GM18511 (cell line): ENCODE data around the gene TEAD4.
"Not testable (repeated sequence)": the region's sequence is repeated elsewhere in the genome, so short reads cannot be mapped to it uniquely, and the experiment has no call there.

Source experiments
- ATAC-seq: cut with Tn5 transposase; IDR thresholded peaks from one replicate; pipeline ENCODE4 v1.9.1; 2021; ENCODE audit warnings: mild to moderate bottlenecking, moderate library complexity; ENCODE audit not compliant: unreplicated experiment

Gene TEAD4

DNA sequence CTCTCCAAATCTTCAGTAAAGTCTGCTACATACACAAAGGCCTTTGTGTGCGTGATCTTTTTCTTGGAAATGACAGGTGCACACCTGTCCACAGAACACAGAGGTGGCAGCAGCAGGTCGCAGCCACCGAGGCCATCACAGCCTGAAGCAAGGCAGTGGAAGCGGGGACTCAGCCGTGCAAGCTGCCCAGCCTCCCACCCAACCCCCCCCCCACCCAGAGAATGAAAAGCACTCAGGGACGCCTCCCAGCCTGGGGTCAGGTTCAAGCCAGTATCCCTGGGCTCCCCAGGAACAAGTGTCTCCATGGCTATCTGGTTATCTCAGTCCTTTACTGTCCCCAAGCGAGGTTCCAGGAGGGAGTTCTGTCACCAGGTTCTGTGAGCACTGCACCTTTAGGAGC lies 86.8 kb downstream of the TEAD4 start:
- ATAC-seq, result no peak

DNA sequence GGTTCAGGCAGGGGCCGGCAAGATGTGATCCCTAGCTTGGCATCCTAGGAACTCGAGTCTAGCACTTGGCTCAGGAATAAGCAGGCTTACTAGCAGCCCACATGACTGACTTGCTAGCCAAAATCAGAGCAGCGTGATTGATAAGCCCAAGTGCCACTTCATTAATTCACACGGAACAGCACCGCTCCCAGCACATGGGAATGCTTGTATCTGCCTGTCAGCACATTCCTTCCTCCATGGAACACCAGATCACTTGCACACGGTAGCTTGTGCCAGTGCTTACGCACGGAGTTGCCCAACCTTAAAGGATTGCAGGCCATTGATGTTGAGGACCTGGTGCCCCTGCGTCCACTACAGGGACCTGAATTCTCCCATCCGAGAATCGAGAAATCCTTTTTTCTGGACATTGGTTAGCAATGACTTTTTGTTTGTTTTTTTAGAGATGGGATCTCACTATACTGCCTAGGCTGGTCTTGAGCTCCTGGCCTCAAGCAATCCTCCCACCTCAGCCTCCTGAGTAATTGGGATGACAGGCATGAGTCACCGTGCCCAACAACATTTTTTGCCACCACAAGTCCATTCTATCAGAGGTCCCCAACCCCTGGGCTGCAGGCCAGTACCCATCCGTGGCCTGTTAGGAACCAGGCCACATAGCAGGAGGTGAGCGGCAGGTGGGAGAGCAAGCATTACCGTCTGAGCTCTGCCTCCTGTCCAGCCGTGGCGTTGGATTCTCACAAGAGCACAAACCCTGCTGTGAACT lies 87.4 kb downstream of the TEAD4 start:
- no peak for ATAC-seq

DNA sequence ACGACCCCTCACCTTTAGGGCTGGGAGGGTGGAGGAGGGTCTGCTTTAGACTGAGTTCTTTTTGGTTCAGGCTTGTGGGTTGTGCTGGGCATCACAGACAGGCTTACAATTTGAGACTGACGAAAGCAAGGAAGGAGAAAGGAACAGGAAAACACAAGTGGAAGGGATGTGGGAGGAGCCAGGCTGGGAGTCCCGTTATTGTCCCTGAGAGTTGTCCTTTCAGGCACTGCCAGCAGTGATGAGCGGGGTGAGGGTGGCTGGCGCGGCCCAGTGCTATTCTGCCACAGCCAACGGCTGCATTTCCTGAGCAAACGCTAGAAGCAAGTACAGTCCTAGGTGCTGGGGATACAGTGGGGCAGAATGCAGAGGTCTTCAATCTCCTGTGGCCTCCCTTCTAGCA lies 88.8 kb downstream of the TEAD4 start:
- no peak for ATAC-seq

DNA sequence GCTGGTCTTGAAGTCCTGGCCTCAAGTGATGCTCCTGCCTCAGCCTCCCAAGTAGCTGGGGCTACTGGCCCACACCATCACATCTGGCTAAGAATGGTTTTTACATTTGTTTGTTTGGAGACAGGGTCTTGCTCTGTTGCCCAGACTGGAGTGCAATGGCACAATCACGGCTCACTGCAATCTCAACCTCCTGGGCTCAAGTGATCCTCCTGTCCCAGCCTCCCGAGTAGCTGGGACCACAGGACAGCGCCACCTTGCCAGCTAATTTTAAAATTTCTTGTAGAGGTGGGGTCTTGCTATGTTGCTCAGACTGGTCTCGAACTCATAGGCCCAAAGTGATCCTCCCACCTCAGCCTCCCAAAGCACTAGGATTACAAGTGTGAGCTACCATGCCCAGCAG lies 89.3 kb downstream of the TEAD4 start:
- ATAC-seq, result no peak

DNA sequence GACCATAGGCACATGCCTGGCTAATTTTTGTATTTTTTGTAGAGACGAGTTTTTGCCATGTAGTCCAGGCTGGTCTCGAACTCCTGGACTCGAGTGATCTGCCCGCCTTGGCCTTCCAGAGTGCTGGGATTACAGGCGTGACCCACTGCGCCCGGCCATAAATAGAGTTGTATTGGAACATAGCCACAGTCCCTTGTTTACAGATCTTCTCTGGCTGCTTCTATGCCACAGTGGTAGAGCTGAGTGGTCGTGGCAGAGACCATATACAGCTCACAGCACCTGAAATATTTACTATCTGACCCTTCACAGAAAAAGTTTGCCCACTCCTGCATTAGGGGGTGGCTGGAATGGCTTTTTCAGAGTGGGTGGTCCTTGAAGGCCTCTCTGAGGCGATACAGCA lies 90.0 kb downstream of the TEAD4 start:
- no peak for ATAC-seq

DNA sequence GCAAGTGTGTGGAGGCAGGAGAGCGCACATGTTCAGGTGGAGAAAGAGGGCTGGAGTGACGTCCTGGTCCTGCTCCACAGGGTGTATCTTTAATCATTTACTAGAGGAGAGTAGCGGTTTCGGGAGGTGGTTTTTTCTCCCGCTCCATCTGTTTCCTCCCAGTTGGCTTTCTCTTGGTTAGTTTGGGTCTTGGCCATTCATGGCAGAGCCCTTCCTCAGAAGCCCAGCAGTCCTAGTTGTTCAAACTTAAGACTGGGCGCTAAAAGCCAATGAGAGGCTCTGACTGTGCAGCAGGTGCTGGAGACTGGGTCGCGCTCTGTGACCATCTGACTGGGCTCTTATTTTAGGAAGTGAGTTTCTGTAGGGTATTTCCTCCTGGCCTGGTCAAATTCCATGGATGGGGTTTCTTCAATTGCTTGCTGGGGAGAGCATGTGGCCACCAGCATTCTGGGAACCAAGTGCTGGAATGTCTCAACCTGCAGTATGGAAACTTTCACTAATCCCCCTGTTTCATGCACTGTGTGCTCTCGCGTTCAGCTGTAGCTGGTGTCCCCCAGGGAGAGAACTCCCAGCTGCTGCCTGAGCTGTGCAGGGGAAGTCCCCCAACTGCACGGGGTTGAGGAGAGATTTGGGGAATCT lies 90.5 kb downstream of the TEAD4 start:
- no peak for ATAC-seq

DNA sequence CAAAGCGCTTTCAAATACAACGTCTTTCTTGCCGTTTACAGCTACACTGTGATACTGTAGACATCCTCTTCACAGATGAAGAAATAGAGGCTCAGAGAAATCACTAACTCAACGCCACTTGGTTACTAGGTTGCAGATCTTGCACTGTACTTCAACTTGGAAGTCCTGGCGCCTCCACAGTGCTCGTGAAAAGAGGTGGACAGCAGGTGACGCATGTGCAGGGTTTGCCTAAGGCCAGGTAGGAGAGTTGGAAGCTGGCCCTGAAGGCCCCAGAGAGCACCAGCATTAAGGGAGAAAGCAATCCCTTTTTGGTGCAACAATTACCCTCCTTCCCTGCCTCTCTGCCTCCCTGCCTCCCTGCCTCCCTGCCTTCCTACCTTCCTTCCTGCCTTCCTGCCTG lies 95.2 kb downstream of the TEAD4 start:
- no peak for ATAC-seq

DNA sequence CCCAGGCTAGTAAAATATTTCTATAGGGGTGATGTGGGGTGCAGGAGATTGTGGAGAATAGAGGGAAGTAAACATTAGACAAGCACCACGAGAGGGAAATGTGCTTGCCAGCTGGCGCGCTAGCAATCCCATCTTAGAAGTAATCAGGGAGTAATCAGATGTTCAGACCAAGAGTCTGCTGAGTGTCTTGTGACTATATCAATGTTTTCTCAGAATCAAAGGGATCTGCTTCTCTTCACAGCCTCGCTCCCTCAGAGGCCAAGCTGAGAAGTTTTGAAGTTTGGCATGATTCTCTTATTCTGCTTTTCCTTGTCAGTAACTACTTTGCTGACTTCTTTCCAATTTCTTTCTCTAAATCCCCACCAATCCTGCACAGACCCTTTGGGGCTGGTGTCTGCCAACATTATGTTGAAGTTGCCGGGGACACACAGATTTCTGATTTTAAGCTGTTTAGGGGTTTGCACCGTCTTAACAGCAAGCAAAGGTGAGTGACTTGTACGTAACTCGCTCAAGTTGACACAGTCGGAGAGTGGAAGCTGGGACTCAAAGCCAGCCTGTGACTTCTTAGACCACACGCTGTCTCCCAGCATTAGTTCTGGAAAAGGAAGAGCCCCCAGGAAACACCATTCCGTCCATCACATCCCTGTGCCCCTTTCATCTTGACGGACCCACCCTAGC lies 96.0 kb downstream of the TEAD4 start:
- no peak for ATAC-seq

DNA sequence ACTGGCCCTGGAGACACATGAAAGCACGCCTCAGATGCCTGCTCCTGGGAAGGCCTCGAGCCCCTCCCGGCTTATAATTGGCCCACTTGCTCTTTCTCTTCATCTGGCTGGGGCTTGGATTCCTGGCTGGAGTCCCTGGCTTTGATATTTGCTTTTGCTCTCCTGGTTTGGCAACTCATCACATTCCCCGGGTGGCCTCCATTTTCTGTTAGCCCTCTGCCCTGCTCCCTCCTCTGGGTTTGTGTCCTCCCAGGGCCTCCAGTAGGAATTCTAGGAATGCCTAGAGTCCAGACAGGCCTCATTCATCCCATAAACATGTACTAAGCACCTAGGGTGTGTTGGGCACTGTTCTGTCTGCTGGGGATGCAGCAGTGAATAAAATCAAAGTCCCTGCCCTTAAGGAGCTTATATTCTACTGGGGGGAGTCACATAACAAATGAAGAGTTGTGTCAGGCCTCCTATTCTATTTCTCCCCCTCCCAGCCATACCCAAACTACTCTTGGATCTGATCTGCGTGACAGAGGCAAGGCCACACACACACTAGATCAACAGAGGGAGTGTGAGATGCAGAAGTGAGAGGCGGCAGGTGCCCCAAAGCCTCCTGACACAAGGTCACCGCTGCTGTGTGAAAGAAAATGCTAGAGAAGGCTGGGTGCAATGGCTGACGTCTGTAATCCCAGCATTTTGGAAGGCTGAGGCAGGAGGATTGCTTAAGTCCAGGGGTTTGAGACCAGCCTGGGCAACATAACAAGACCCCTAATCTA lies 96.7 kb downstream of the TEAD4 start:
- no peak for ATAC-seq

DNA sequence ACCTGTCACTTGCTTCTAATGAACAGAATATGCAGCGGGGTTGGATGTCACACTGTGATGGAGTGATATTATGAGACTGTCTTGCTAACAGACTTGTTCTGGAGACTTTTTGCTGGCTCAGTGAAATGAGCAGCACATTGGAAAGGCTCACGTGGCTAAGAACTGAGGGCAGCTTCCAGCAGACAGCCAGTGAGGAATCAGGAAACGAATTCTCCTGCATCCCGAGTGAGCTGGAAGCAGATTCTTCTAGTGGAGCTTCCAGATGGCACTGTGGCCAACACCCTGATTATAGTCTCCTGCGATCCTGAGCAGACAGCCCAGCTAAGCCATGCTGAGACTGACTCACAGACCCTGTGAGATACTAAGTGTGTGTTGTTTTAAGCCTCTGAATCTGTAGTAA lies 101.9 kb downstream of the TEAD4 start:
- no peak for ATAC-seq

DNA sequence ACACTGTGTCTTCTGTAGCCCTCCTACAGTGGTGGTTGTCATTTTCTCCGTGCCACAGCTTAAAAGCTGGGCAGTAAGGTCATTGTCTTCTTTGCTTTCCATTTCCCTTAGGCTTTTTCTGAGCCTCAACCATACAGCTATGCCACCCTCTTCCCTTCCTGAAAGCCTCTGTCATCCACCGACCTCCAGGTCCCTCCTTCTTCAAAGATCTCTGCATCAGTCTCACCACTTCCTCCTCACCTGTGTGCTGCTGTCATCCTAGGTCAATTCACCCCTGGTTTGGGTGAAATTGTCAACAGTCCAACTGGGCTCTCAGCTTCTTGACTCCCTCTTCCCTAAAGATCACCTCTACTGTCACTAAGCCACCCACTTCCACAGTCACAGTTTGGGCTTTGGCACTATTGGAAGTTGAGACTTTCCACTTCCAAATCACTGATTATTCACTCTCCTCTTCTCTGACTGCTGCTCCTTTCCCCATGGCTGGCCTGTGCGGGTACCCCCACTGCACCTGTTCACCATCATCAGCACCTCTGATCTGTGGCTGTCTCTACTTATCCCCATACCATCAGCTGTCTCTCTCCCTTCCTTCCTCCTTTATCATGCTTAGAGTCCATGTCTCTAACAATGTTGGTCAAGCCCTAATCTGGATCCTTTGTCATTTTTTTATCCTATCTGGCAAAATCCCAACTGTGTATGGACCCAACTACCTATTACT lies 102.5 kb downstream of the TEAD4 start:
- no peak for ATAC-seq

DNA sequence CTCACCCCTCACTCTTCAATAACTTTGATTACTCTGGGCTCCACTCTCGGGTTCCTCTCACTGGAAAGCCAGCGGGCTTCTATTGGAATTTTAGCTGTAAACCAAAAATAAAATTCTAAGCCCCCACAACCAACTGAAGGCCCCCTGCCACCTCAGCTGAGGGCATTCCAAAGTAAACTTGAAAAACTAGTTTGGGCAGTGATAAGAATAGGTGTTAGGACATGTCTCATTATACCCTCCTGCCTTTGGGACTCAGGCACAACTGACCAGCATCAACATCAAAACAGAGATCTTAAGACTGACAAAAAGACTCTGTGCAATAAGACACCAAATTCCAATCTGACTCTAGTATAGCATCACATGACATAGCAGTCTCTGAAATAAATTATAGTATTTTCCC lies 106.1 kb downstream of the TEAD4 start:
- ATAC-seq, result no peak

DNA sequence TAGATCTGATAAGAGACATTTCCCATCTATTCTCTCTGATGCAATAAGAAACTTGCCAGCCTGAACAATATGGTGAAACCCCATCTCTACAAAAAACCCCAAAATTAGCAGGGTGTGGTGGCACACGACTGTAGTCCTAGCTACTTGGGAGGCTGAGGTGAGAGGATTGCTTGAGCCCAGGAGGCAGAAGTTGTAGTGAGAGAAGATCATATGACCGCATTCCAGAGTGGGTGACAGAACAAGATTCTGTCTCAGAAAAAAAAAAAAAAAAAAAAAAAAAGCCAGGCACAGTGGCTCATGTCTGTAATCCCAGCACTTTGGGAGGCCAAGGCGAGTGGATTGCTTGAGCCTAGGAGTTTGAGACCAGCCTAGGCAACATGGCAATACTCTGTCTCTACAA lies 106.6 kb downstream of the TEAD4 start:
- not testable (repeated sequence) for ATAC-seq

DNA sequence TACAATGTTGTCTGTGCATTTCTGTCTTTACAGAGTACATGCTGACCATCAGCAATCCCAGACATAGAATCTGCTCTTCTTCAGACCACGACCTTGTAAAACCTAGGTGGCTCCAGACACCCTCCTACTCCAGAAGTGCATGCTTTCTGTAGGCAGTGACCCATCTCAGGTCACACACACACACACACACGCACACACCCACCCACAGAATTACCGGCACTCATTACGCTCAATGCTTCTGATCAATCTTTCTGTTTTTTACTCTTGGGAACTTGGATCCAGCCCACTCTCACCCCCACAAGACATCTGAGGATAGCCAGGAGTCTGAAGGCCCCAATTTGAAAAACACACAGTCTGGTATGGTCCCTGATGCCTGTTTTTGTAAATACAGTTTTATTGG lies 110.5 kb downstream of the TEAD4 start:
- ATAC-seq, result no peak

DNA sequence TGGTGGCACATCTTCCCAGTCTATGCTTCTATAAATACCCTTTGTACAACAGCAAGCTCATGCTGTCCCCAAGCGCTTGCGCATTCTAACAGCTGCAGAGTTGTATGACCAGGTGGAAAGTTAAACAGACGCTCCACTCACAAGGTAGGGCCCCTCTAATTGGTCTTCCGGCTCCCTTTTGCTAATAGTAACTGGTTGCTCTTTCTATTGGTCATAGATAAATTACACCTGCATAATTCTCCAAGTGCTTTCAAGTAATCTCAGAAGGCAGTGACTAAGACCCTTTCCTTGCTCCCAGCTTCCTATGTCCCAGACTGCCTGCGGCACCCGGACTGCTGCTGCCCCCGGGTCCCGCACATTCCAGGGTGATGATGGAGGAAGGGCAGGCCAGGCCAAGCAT lies 111.9 kb downstream of the TEAD4 start:
- ATAC-seq, result no peak

DNA sequence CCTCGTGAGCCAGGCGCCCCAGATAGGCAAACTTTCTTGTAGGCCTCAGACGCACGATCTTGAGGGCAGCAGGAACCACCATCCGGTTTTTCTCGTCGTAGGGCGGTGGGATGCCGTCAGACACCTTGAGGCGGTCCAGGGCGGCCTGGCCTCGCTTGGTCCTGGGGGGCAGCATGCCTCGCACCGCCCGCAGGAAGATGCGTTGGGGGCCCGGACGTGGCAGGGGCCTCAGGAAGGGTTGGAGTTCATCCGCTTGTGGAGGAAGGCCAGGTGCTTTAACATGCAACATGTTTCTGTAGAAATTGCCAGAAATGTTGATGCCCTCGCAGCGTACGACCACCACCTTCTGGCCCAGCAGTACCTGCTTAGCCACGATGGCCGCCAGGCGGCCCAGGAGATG lies 112.5 kb downstream of the TEAD4 start:
- ATAC-seq, result no peak

DNA sequence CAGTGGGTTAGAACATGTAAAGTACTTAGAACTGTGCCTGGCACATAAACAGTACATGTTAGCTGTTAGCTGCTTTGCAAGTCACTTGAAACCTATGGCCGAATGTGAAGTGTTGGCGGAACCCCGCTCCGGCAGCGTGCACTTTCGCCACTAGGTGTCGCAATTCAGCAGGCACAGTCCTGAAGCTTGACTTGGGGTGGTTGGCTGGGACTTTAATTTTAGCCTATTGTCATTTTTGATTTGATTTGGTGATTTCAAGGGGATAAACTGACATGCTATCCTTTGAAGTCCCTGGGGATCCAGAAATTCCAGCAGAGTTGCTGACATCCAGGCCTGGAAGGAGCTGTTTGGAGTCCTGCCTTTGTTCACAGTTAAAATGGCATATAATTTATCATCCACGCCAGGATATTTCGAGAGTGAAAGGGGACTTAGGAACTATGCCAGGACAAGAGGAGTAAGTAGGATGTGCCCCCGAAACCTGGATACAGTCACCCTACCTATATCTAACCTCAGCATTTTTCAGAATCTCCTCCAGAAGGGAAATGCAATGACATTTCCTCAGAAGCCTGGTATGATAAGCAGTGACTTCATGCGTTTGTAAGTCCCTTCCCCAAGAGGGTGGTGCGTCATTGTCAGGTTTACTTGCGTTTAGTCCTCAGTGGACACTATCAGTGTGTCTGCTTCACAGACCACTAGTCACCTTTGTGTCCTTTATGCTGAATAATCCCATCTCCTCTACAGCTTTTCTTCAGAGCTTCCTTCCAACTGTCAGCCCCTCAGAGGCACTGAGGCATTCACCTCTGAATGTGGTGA lies 114.4 kb downstream of the TEAD4 start:
- no peak for ATAC-seq

DNA sequence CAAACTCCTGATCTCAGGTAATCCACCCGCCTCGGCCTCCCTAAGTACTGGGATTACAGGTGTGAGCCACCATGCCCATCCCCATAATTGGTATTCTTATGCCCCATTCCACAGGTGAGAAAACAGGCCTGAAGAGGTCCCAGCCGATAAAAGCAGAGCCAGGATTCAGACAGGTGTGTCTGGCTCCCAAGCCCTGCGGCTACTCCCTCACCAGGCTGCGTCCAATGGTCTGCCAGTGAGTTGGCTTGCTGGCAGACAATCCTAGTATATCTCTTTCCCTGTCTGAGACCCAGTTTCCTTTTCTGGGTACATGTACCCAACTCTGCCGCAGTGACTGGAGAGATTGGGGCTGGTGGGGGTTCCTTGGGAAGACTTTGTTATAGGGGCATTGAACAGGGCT lies 116.1 kb downstream of the TEAD4 start:
- no peak for ATAC-seq

DNA sequence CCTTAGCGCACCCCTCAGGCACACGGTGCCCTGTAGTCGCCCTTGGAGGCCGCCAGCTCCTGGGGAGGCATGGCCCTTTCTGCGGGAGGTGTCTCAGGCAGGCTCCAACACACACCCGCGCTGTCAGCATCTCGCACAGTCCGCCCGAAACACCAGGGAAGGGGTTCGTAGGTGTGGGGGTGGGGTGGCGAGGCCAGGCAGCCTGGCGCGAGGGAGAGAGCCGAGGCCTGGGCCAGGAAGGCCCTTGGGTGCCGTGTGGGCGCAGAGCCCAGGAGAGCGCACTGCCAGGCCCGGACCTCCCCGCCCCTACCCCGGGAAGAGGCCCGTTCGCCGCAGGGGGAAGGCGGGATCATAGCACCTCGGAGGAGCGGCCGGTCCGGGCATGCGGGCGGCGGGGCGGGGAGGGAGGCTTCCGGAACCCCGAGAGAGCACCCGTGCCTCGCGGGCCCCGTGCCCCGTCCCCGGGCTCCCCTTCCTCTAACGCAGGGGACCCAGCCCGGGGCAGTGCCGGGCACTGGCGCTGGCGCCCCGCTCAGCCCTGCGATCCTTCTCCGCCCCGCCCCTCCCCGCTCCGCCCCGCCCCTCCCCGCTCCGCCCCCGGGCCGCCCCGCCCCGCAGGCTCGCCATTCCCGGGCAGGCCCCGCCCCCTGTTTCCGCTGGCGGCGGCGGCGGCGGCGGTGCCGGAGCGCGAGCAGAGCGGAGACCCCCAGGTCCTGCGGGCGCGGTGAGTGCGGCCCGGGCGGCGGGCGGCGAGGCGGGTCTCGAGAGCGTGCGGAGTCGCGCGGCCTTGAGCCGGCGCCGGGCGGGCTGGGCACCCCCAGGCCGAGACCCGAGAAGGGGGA lies 117.8 kb downstream of the TEAD4 start, which contains the start of gene TSPAN9:
TSS of gene TSPAN9 (plus strand) at position 650 of the 842 bp plus-strand sequence. CDS start 123,815 bp downstream, outside the sequence.
- ATAC-seq, result peak; percentile 77
